Measurements from ENCODE around the gene SYTL1. TPM values are rescaled to one million over a fixed set of nuclear protein-coding genes. Genes with fewer than 3 reads are reported as not detected.

The SYTL1 gene
- total and polyA plus RNA-seq, 2 donors, result 49.4 to 167 TPM

DNA sequence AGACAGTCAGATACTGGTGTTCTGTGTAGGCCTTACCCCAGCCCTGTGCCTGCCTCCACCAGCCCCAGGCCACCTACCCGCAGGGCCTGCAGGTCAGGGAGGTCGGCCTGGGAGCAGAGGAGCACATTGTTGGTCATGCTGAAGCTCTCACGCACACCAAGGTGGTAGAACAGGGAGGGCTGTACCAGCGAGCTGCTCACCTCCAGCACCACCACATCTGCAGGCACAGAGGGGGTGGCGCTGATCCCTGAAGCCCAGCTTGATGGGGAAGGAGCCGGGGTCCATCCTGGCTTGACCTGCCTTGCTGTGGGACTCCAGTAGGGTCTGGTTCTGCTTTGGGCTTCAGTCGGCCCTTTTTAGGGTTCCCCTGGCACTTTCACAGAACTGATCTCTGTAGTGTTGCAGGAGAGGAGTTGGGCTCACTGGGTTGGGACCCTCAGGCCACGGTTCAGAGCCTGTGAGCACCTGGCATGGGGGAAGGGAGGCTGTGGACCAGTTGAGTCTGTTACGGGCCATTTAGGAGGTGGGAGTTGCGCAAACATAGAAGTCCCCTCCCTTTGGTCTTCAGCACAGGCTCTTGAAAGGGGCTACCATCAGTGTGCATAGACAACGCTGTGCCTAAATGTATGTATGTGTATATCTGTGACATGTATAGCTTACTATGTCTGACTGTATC, 23.0 kb downstream of the SYTL1 start:
- H3K27me3 ChIP-seq (ENCODE audit: control insufficient read depth in 2 of 2, insufficient read depth in 1 of 2, low read length in 1 of 2), result peaks cover 0 to 52% of the 10 kb centered on the region in 2 donors
- peaks cover 0 to 10% of the 10 kb centered on the region in 2 donors for H3K9me3 ChIP-seq (ENCODE audit: control insufficient read depth in 2 of 2, insufficient read depth in 1 of 2, low read length in 1 of 2)
- H3K36me3 ChIP-seq (ENCODE audit: control insufficient read depth in 2 of 2, insufficient read depth in 2 of 2, low read length in 1 of 2), result no peaks in the 10 kb centered on the region
- DNase-seq (ENCODE audit: low read depth in 6 of 9, low spot score in 9 of 9), result no peak
- no peak overlapping the region for H3K4me3 ChIP-seq (ENCODE audit: low read length in 2 of 2)
- peak overlapping the region in 1 of 2 donors; percentile 2 for H3K27ac ChIP-seq (ENCODE audit: low read depth in 1 of 2, low read length in 1 of 2)
- WGBS, result 86% methylated on average over 11 of the region's 11 CpGs
- H3K4me1 ChIP-seq (ENCODE audit: control insufficient read depth in 2 of 2, insufficient read depth in 2 of 2, low read length in 2 of 2), result peaks cover 12 to 55% of the 10 kb centered on the region in 2 donors

DNA sequence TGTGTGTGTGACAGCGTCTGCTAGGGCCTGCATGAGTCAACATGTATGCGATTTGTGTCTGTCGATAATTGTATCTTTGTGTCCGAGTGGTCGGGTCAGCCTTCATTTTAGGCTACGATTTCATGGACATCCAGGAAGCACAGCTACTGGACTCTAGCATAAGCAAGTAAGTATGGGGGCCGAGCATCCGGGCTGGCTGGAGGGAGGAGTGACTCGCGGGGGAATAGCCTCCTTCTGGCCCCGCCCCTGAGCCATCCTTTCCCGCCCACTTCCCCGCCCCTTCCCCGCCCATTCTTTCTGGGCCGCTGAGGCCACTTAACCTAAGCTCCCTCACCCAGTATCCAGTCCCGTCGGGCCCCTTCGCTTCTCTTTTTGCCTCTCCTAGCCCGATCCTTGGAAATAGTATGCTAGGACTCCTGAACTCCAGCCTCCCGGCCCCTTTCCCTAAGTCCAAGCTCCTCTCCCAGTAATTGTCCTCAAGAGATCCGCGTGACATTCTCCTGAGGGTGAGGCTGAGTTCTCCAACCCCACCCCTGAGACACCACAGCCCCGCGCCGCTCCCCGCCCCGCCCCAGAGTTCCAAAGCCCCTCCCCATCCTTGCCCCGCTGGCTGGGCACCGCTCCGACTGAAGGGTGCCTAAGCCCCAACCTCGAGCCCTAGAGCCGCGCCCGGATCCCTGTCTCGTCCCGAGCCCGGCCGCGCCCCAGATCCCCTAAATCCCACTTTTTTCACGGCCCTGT, 23.7 kb downstream of the SYTL1 start:
- Histone ChIP-seq H3K4me1 (ENCODE audit: control insufficient read depth in 2 of 2, insufficient read depth in 2 of 2, low read length in 2 of 2) (peaks cover 10 to 48% of the 10 kb centered on the region in 2 donors), H3K4me3 (ENCODE audit: low read length in 2 of 2) (peak overlapping the region; percentile 46 to 57), H3K27me3 (ENCODE audit: control insufficient read depth in 2 of 2, insufficient read depth in 1 of 2, low read length in 1 of 2) (peaks cover 0 to 47% of the 10 kb centered on the region in 2 donors), H3K36me3 (ENCODE audit: control insufficient read depth in 2 of 2, insufficient read depth in 2 of 2, low read length in 1 of 2) (no peaks in the 10 kb centered on the region), H3K27ac (ENCODE audit: low read depth in 1 of 2, low read length in 1 of 2) (peak overlapping the region; percentile 62 to 82), H3K9me3 (ENCODE audit: control insufficient read depth in 2 of 2, insufficient read depth in 1 of 2, low read length in 1 of 2) (peaks cover 0 to 7% of the 10 kb centered on the region in 2 donors)
- peak in 5 of 9 donors; percentile 64 to 82 (median 70) for DNase-seq (ENCODE audit: low read depth in 6 of 9, low spot score in 9 of 9)
- WGBS, result 7% methylated on average over 40 of the region's 40 CpGs

DNA sequence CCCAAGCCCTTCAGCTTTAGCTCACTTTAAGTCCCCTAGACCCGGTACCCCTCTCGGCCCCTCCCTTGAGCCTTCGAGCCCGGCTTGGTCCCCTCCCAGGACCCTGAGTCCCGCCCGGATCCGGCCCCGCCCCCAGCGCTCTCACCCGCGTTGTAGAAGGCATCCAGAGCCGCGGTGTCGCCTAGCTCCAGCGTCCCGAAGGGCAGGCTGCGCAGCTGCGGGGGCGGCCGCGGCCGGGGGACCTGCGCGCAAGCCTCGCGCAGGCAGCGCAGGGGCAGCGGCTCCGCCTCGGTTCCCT, 24.2 kb downstream of the SYTL1 start:
- WGBS, result under 1% methylated on average over 30 of the region's 30 CpGs
- Histone ChIP-seq H3K9me3 (ENCODE audit: control insufficient read depth in 2 of 2, insufficient read depth in 1 of 2, low read length in 1 of 2) (peaks cover 0 to 7% of the 10 kb centered on the region in 2 donors), H3K27me3 (ENCODE audit: control insufficient read depth in 2 of 2, insufficient read depth in 1 of 2, low read length in 1 of 2) (peaks cover 0 to 42% of the 10 kb centered on the region in 2 donors), H3K4me3 (ENCODE audit: low read length in 2 of 2) (peak overlapping the region; percentile 46 to 57), H3K36me3 (ENCODE audit: control insufficient read depth in 2 of 2, insufficient read depth in 2 of 2, low read length in 1 of 2) (no peaks in the 10 kb centered on the region), H3K4me1 (ENCODE audit: control insufficient read depth in 2 of 2, insufficient read depth in 2 of 2, low read length in 2 of 2) (peaks cover 10 to 43% of the 10 kb centered on the region in 2 donors), H3K27ac (ENCODE audit: low read depth in 1 of 2, low read length in 1 of 2) (peak overlapping the region; percentile 62 to 82)
- DNase-seq (ENCODE audit: low read depth in 6 of 9, low spot score in 9 of 9), result peak in 3 of 9 donors; percentile 50 to 69 (median 54)

DNA sequence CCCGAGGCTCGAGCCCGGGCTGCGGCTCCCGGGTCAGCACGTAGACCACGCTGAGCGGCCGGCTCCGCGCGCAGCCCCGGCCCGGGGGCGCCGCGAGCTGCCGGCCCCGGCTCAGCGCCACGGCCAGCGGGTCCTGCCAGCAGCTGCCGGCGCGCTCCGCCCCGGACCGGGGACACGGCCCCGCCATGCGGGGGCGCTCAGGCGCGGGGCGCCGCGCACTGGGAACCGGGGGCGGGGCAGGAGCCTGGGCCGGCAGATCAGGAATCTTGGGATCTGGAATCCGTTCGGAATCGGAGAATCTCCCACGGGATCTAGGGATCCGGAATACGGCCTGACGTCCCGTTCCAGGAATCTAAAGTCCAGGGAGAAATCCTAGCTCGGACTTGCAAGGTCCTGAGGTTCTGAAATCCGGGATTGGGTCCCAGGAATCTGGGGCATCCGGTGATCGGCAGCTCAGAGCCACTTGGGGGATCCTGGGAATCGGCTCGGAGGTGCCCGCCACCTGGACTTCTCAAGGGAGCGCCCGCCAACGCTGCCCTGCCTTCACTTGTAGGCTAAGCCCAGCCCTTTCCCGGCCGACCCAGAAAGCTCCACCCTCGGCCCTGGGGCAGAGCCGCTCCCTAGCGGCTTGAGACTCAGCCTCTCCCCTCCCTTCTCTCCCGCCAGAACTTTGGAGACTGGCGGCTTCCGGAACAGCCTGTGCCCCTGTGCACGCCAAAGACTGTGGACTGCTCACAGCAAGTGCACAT, 24.8 kb downstream of the SYTL1 start, which contains the start of gene MAP3K6:
Gene MAP3K6 (minus strand): TSS at position 551 of the 749 bp plus-strand sequence. CDS start 364 bp downstream, at position 187.
- Histone ChIP-seq H3K27me3 (ENCODE audit: control insufficient read depth in 2 of 2, insufficient read depth in 1 of 2, low read length in 1 of 2) (peaks cover 0 to 37% of the 10 kb centered on the region in 2 donors), H3K4me3 (ENCODE audit: low read length in 2 of 2) (peak within 1 kb of the TSS; percentile 46 to 57), H3K36me3 (ENCODE audit: control insufficient read depth in 2 of 2, insufficient read depth in 2 of 2, low read length in 1 of 2) (no peaks in the 10 kb centered on the region), H3K4me1 (ENCODE audit: control insufficient read depth in 2 of 2, insufficient read depth in 2 of 2, low read length in 2 of 2) (peaks cover 10 to 41% of the 10 kb centered on the region in 2 donors), H3K27ac (ENCODE audit: low read depth in 1 of 2, low read length in 1 of 2) (peak within 1 kb of the TSS; percentile 62 to 82), H3K9me3 (ENCODE audit: control insufficient read depth in 2 of 2, insufficient read depth in 1 of 2, low read length in 1 of 2) (peaks cover 0 to 7% of the 10 kb centered on the region in 2 donors)
- DNase-seq (ENCODE audit: low read depth in 6 of 9, low spot score in 9 of 9), result peak in 1 of 9 donors; percentile 49
- 2% methylated on average over 67 of the region's 67 CpGs for WGBS

DNA sequence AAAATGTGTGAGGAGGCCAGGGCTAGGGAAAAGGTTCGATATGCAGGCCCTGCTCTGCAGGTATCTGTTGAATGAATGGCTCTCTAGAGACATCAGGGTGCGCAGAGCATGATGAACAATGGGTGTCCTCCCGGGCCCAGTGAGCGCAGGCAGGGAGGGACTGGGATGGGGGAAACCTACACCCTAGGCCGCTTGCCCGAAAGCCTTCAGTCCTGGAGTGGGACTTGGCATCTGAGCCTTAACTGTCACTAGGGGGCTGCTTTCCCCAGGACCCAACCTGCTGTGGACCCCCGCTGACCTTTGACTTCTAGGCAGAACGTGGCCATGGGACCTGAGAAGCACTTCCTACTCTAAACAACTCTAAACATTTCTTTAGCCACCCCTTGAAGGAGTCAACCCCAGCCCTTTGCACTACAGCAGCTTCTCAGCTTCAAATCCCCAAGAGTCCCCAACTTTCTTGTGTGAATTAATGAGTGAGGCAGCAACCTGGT, 25.4 kb downstream of the SYTL1 start:
- no peaks in the 10 kb centered on the region for H3K36me3 ChIP-seq (ENCODE audit: control insufficient read depth in 2 of 2, insufficient read depth in 2 of 2, low read length in 1 of 2)
- WGBS, result 76% methylated on average over 8 of the region's 8 CpGs
- H3K9me3 ChIP-seq (ENCODE audit: control insufficient read depth in 2 of 2, insufficient read depth in 1 of 2, low read length in 1 of 2), result peaks cover 0 to 7% of the 10 kb centered on the region in 2 donors
- peaks cover 0 to 32% of the 10 kb centered on the region in 2 donors for H3K27me3 ChIP-seq (ENCODE audit: control insufficient read depth in 2 of 2, insufficient read depth in 1 of 2, low read length in 1 of 2)
- no peak for DNase-seq (ENCODE audit: low read depth in 6 of 9, low spot score in 9 of 9)
- peak overlapping the region in 1 of 2 donors; percentile 50 for H3K27ac ChIP-seq (ENCODE audit: low read depth in 1 of 2, low read length in 1 of 2)
- H3K4me1 ChIP-seq (ENCODE audit: control insufficient read depth in 2 of 2, insufficient read depth in 2 of 2, low read length in 2 of 2), result peaks cover 10 to 41% of the 10 kb centered on the region in 2 donors
- H3K4me3 ChIP-seq (ENCODE audit: low read length in 2 of 2), result peak overlapping the region; percentile 40 to 57

DNA sequence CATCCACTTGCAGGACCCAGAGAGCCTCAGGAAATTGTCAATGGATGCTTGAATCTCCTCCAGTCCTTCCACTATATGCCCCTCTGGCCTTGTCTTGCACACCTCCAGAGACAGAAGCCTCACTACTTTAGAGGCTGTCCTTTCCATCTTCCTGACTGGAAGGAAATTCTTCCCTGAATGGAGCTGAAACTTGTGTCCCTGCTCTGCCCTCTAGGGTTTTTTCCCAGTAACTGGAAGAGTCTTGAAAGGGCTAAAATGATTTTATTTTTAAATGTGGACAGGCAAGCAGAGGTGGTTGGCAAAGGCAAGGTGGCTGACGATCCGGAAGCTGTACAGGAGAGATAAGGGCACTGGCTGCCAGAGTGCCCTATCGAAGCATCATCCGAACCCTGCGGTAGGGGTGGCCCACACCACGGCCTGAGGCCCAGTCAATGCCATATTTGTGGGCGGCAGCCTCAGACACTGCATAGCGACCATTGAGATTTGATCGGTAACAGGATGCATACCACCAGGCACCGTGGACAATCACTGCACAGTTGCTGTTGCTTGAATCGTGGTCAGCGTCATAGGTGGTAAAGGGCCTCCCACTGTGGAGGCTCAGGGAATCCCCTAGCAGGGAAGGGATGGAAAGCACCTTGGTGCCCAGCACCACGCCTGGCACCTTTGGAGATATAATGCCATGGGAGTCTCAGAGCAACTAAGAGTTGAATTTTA, 27.2 kb downstream of the SYTL1 start:
- Histone ChIP-seq H3K4me1 (ENCODE audit: control insufficient read depth in 2 of 2, insufficient read depth in 2 of 2, low read length in 2 of 2) (peaks cover 10 to 41% of the 10 kb centered on the region in 2 donors), H3K4me3 (ENCODE audit: low read length in 2 of 2) (no peak overlapping the region)

DNA sequence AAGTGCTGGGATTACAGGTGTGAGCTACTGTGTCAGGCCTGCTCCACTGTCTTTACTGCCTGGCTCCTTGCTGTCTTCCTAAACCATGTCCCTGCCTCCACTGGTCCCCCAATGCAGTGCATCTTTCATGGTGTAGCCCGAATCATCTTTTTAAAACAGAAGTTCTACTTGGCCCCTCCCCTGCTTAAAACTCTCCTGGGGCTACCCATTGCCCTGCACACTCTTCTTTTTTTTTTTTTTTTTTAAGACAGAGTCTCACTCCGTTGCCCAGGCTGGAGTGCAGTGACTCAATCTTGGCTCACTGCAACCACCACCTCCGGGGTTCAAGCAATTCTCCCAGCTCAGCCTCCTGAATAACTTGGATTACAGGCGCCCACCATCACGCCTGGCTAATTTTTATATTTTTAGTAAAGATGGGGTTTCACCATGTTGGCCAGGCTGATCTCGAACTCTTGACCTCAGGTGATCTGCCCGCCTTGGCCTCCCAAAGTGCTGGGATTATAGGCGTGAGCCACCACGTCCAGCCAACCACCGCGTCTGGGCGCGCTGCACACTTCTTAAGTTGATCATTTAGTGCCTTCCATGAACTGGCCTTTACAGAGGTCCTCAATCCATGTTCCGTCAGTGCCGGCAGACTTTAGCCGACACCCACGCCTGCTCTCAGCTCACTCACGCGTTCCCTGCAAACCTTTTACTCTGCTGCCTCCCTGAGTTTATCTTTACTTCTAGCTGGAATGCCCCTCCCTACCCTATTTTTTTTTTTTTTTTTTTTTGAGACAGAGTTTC, 30.4 kb downstream of the SYTL1 start:
- Histone ChIP-seq H3K9me3 (ENCODE audit: control insufficient read depth in 2 of 2, insufficient read depth in 1 of 2, low read length in 1 of 2) (no peaks in the 10 kb centered on the region), H3K27ac (ENCODE audit: low read depth in 1 of 2, low read length in 1 of 2) (no peak overlapping the region), H3K4me1 (ENCODE audit: control insufficient read depth in 2 of 2, insufficient read depth in 2 of 2, low read length in 2 of 2) (peaks cover 0 to 13% of the 10 kb centered on the region in 2 donors), H3K4me3 (ENCODE audit: low read length in 2 of 2) (no peak overlapping the region), H3K36me3 (ENCODE audit: control insufficient read depth in 2 of 2, insufficient read depth in 2 of 2, low read length in 1 of 2) (no peaks in the 10 kb centered on the region), H3K27me3 (ENCODE audit: control insufficient read depth in 2 of 2, insufficient read depth in 1 of 2, low read length in 1 of 2) (peaks cover 0 to 9% of the 10 kb centered on the region in 2 donors)
- 97% methylated on average over 19 of the region's 19 CpGs for whole genome bisulfite sequencing
- DNase-seq (ENCODE audit: low read depth in 6 of 9, low spot score in 9 of 9), result no peak

More for the DNA sequence above, 27.2 kb downstream of the SYTL1 start:
- WGBS, result 45% methylated on average over 13 of the region's 13 CpGs
- Histone ChIP-seq H3K27ac (ENCODE audit: low read depth in 1 of 2, low read length in 1 of 2) (no peak overlapping the region), H3K9me3 (ENCODE audit: control insufficient read depth in 2 of 2, insufficient read depth in 1 of 2, low read length in 1 of 2) (peaks cover 0 to 7% of the 10 kb centered on the region in 2 donors), H3K36me3 (ENCODE audit: control insufficient read depth in 2 of 2, insufficient read depth in 2 of 2, low read length in 1 of 2) (no peaks in the 10 kb centered on the region), H3K27me3 (ENCODE audit: control insufficient read depth in 2 of 2, insufficient read depth in 1 of 2, low read length in 1 of 2) (peaks cover 0 to 32% of the 10 kb centered on the region in 2 donors)
- no peak for DNase-seq (ENCODE audit: low read depth in 6 of 9, low spot score in 9 of 9)
